Trophoblast cell (in vitro differentiated cells and primary cell): Measurements from ENCODE around the gene LYPD1.

Source experiments
- DNase-seq, 2 donors: peaks; one replicate each; pipeline ENCODE4 v3.0.0-alpha.2; 2016
- H2AFZ ChIP-seq: 2 replicates; pipeline ENCODE4 v1.6.1; 2013; ENCODE audit warnings: low read length, moderate library complexity, mild to moderate bottlenecking; ENCODE audit not compliant: insufficient read depth, poor library complexity
- H2AK5ac ChIP-seq: 2 replicates; pipeline ENCODE4 v1.6.1; 2013; ENCODE audit warnings: mild to moderate bottlenecking, low read length
- H2BK120ac ChIP-seq: 2 replicates; pipeline ENCODE4 v1.6.1; 2013; ENCODE audit warnings: low read length, mild to moderate bottlenecking, moderate library complexity; ENCODE audit not compliant: insufficient read depth, poor library complexity
- H2BK12ac ChIP-seq: 2 replicates; pipeline ENCODE4 v1.6.1; 2013; ENCODE audit warnings: mild to moderate bottlenecking, low read length, moderate library complexity
- H2BK5ac ChIP-seq: 2 replicates; pipeline ENCODE4 v1.6.1; 2013; ENCODE audit warnings: low read length, low read depth, moderate library complexity, mild to moderate bottlenecking; ENCODE audit not compliant: poor library complexity
- H3K14ac ChIP-seq: 2 replicates; pipeline ENCODE4 v1.6.1; 2013; ENCODE audit warnings: mild to moderate bottlenecking, low read length
- H3K18ac ChIP-seq: 2 replicates; pipeline ENCODE4 v1.6.1; 2013; ENCODE audit warnings: mild to moderate bottlenecking, low read length
- H3K23ac ChIP-seq: 2 replicates; pipeline ENCODE4 v1.6.1; 2013; ENCODE audit warnings: low read length
- H3K27ac ChIP-seq: 2 replicates; pipeline ENCODE4 v1.5.1; 2013; ENCODE audit warnings: low read depth, mild to moderate bottlenecking, inconsistent platforms, low read length, moderate library complexity
- H3K27me3 ChIP-seq: 2 replicates; pipeline ENCODE4 v1.6.1; 2013; ENCODE audit warnings: inconsistent platforms, mild to moderate bottlenecking, low read length, moderate library complexity; ENCODE audit not compliant: insufficient read depth
- H3K36me3 ChIP-seq, 2 experiments: 1 replicate in 1 of 2; 2 replicates in 1 of 2; pipeline ENCODE4 v1.6.1; 2013; ENCODE audit warnings: low read length in 2 of 2, mild to moderate bottlenecking in 2 of 2, moderate library complexity in 1 of 2; ENCODE audit not compliant: insufficient read depth in 2 of 2, control insufficient read depth in 1 of 2
- H3K4ac ChIP-seq: 2 replicates; pipeline ENCODE4 v1.6.1; 2013; ENCODE audit warnings: low read depth, mild to moderate bottlenecking, low read length, moderate library complexity
- H3K4me1 ChIP-seq, 2 experiments: 1 replicate in 1 of 2; 2 replicates in 1 of 2; pipeline ENCODE4 v1.6.1; 2013; ENCODE audit warnings: low read length in 2 of 2, mild to moderate bottlenecking in 2 of 2, moderate library complexity in 1 of 2; ENCODE audit not compliant: insufficient read depth in 2 of 2, control insufficient read depth in 1 of 2
- H3K4me2 ChIP-seq: 2 replicates; pipeline ENCODE4 v1.6.1; 2013; ENCODE audit warnings: inconsistent platforms, mild to moderate bottlenecking, low read length, moderate library complexity
- H3K4me3 ChIP-seq: 2 replicates; pipeline ENCODE4 v1.5.1; 2013; ENCODE audit warnings: mild to moderate bottlenecking, low read depth, low read length, inconsistent platforms
- H3K79me1 ChIP-seq: one replicate; pipeline ENCODE4 v1.6.1; 2013; ENCODE audit warnings: low read length
- H3K79me2 ChIP-seq: 2 replicates; pipeline ENCODE4 v1.6.1; 2013; ENCODE audit warnings: low read length, mild to moderate bottlenecking; ENCODE audit not compliant: control insufficient read depth, insufficient read depth, poor library complexity
- H3K9ac ChIP-seq: 2 replicates; pipeline ENCODE4 v1.6.1; 2013; ENCODE audit warnings: mild to moderate bottlenecking, low read length
- H3K9me3 ChIP-seq: 2 replicates; pipeline ENCODE4 v1.6.1; 2013; ENCODE audit warnings: low read depth, mild to moderate bottlenecking, control low read depth, inconsistent platforms, low read length; ENCODE audit not compliant: insufficient read depth
- H4K12ac ChIP-seq: 2 replicates; pipeline ENCODE4 v1.6.1; 2013; ENCODE audit warnings: low read depth, mild to moderate bottlenecking, low read length, moderate library complexity
- H4K8ac ChIP-seq: 2 replicates; pipeline ENCODE4 v1.6.1; 2013; ENCODE audit warnings: low read depth, mild to moderate bottlenecking, low read length, moderate library complexity
- H4K91ac ChIP-seq: one replicate; pipeline ENCODE4 v1.6.1; 2013; ENCODE audit warnings: low read depth, mild to moderate bottlenecking, low read length, moderate library complexity
- WGBS: extraction: QIAGEN DNeasy Blood & Tissue Kit; methylation state at CpG from one replicate; pipeline ENCODE4 v1.1.7; 2013; ENCODE audit warnings: missing lambda C conversion rate; ENCODE audit not compliant: insufficient read length, insufficient coverage; ENCODE audit errors: extremely low coverage; 5-methylcytosine and 5-hydroxymethylcytosine counted together

Gene LYPD1

GRCh38 chr2:132676999-132677398, 7.0 kb upstream of the LYPD1 start:
- no peaks in the 10 kb centered on the region for H3K79me2 ChIP-seq
- H3K9ac ChIP-seq: no peak overlapping the region
- no peak overlapping the region for H3K23ac ChIP-seq
- H3K4me1 ChIP-seq: no peaks in the 10 kb centered on the region
- H3K4me3 ChIP-seq: no peak overlapping the region
- no peak overlapping the region for H4K8ac ChIP-seq
- no peak overlapping the region for H2AK5ac ChIP-seq
- no peak overlapping the region for H2BK5ac ChIP-seq
- no peaks in the 10 kb centered on the region for H3K79me1 ChIP-seq
- no CpG with 5 or more reads among the region's 2 CpGs for WGBS
- DNase-seq: no peak
- no peak overlapping the region for H2BK120ac ChIP-seq
- H4K12ac ChIP-seq: no peak overlapping the region
- no peak overlapping the region for H3K14ac ChIP-seq
- no peak overlapping the region for H2AFZ ChIP-seq
- no peak overlapping the region for H3K4me2 ChIP-seq
- no peaks in the 10 kb centered on the region for H3K36me3 ChIP-seq
- H3K9me3 ChIP-seq: no peaks in the 10 kb centered on the region
- no peak overlapping the region for H3K4ac ChIP-seq
- H4K91ac ChIP-seq: no peak overlapping the region
- H3K18ac ChIP-seq: no peak overlapping the region
- H2BK12ac ChIP-seq: no peak overlapping the region
- H3K27ac ChIP-seq: no peak overlapping the region
- H3K27me3 ChIP-seq: no peaks in the 10 kb centered on the region

- Histone ChIP-seq H3K18ac (no peak overlapping the region), H3K14ac (no peak overlapping the region)
- no CpG with 5 or more reads among the region's 23 CpGs for WGBS
Measured at GRCh38 chr2:132671151-132671835, 1.3 kb upstream of the LYPD1 start.

DNA sequence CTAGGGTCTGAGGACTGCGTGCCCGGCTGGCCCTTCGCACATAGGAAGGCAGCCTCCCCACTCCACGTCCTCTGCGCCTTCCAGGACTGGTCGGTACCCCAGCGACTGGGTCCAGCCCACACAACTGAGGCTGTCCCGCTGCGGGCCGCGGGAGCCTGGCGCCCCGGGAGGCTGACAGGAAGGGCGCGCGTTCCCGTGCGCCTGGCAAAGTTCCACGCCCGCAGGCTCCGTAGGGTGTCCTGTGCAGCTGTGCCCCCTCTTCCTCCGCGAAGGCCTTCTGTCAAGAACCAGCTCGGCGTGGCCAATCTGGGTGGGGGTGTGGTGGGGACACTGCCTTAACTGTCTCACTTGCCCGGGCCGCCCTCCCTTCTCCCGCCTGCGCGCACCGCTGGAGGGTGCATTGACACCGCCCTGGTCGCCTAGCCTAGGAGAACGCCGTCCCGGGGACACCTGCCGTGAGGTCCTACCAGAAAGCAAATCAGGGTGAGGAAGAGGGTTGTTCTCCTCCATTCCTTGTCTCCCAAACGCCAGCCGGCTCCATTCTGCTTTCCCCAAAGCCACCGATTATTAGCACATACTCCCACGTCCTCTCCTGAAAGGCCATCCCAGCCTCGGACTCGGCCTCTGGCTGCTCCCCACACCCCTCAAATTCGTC, 618 bp upstream of the LYPD1 start:
- peak overlapping the region; percentile 59 for H3K4me2 ChIP-seq
- no CpG with 5 or more reads among the region's 44 CpGs for WGBS

More at GRCh38 chr2:132671151-132671835, 1.3 kb upstream of the LYPD1 start:
- peak overlapping the region; percentile 45 for H3K4me3 ChIP-seq
- H4K12ac ChIP-seq: no peak overlapping the region
- H3K79me2 ChIP-seq: no peaks in the 10 kb centered on the region
- H3K79me1 ChIP-seq: no peaks in the 10 kb centered on the region
- no peak for DNase-seq
- peak overlapping the region; percentile 25 for H2BK120ac ChIP-seq
- H2AFZ ChIP-seq: no peak overlapping the region
- H3K27me3 ChIP-seq: peaks cover 29% of the 10 kb centered on the region
- H3K4ac ChIP-seq: no peak overlapping the region
- H4K8ac ChIP-seq: peak overlapping the region; percentile 17
- no peak overlapping the region for H4K91ac ChIP-seq
- H3K9ac ChIP-seq: no peak overlapping the region
- no peak overlapping the region for H3K23ac ChIP-seq
- H3K36me3 ChIP-seq: no peaks in the 10 kb centered on the region
- no peak overlapping the region for H2BK5ac ChIP-seq
- peaks cover 11 to 29% of the 10 kb centered on the region in 2 experiments for H3K4me1 ChIP-seq
- H3K4me2 ChIP-seq: peak overlapping the region; percentile 59
- no peak overlapping the region for H2BK12ac ChIP-seq
- H2AK5ac ChIP-seq: no peak overlapping the region
- no peaks in the 10 kb centered on the region for H3K9me3 ChIP-seq
- H3K27ac ChIP-seq: no peak overlapping the region

GRCh38 chr2:132668987-132669907, 758 bp downstream of the LYPD1 start:
- whole genome bisulfite sequencing: no CpG with 5 or more reads among the region's 80 CpGs
- no peak overlapping the region for H2BK5ac ChIP-seq

More for the DNA sequence above, 618 bp upstream of the LYPD1 start:
- Histone ChIP-seq H3K79me1 (no peaks in the 10 kb centered on the region), H4K12ac (no peak overlapping the region), H2BK120ac (peak overlapping the region; percentile 25), H3K79me2 (no peaks in the 10 kb centered on the region), H3K27ac (no peak overlapping the region), H3K4me3 (peak overlapping the region; percentile 45), H3K14ac (no peak overlapping the region), H3K4ac (no peak overlapping the region), H3K9me3 (no peaks in the 10 kb centered on the region), H3K23ac (no peak overlapping the region), H3K9ac (no peak overlapping the region), H4K91ac (no peak overlapping the region), H3K4me1 (peaks cover 11 to 29% of the 10 kb centered on the region in 2 experiments), H2AK5ac (no peak overlapping the region), H2BK12ac (no peak overlapping the region), H4K8ac (no peak overlapping the region), H2AFZ (peak overlapping the region; percentile 1), H3K18ac (no peak overlapping the region), H3K27me3 (peaks cover 29% of the 10 kb centered on the region), H2BK5ac (no peak overlapping the region), H3K36me3 (no peaks in the 10 kb centered on the region)
- no peak for DNase-seq

More at GRCh38 chr2:132668987-132669907, 758 bp downstream of the LYPD1 start:
- Histone ChIP-seq H4K91ac (no peak overlapping the region), H3K27me3 (peaks cover 29% of the 10 kb centered on the region), H2AFZ (peak overlapping the region; percentile 39), H3K4me3 (peak overlapping the region; percentile 59), H3K4me1 (peaks cover 11 to 29% of the 10 kb centered on the region in 2 experiments), H3K79me1 (no peaks in the 10 kb centered on the region), H3K14ac (no peak overlapping the region), H3K4me2 (peak overlapping the region; percentile 59), H4K8ac (no peak overlapping the region), H3K79me2 (no peaks in the 10 kb centered on the region), H3K27ac (no peak overlapping the region), H4K12ac (no peak overlapping the region), H2BK12ac (no peak overlapping the region), H2AK5ac (no peak overlapping the region), H3K18ac (no peak overlapping the region), H3K4ac (no peak overlapping the region), H3K9ac (no peak overlapping the region), H3K23ac (no peak overlapping the region), H3K9me3 (no peaks in the 10 kb centered on the region), H2BK120ac (no peak overlapping the region), H3K36me3 (no peaks in the 10 kb centered on the region)
- no peak for DNase-seq
